ENCODE results near the gene NXPE2.

NXPE2 gene

DNA sequence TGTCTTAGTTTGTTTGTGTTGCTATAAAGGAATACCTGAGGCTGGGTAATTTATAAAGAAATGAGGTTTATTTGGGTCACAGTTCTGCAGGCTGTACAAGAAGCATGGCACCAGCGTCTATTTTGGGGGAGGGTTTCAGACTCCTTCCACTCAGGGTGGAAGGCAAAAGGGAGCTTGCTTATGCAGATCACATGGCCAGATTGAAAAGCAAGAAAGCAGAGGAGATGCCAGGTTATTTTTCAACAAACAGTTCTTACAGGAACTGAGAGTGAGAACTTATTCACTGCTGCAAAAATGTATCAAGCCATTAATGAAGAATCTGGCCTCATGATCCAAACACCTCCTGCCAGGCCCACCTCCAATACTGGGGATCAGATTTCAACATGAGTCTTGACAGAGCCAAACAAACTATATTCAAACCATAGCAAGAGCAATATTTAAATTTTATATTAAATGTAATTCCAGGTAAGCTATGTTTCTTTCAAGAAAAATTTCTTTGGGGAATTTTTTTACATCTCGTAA, 66.9 kb downstream of the NXPE2 start:
- no peak for DNase-seq (ENCODE audit: low spot score)

DNA sequence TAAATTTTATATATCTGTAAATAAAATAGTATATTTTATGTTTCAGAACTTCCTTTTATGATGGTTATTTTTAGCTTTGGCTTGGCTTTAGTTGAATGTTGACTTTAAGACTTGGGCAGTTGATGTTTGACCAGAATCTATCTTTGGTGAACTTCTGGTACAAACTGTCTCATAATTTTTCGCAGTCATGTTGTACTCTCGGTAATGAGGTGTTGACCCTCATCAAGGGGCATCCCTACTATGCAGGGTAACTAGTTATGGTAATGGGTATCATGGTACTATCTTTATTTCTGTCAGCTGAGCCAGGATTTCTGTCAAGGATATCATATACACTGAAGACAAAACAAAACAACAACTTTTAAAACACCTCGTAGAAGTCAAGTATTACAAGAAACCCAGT, 67.7 kb downstream of the NXPE2 start:
- no peak for DNase-seq (ENCODE audit: low spot score)

Data from AG08396 (cell line).